ENCODE measurements around the gene PODXL. TPM values are rescaled to one million over a fixed set of nuclear protein-coding genes. Genes with fewer than 3 reads are reported as not detected.

The PODXL gene
- 0.88 and 34.9 TPM in 2 replicates for total RNA-seq

GRCh38 chr7:131556053-131556908, at the start of gene PODXL:
PODXL (minus strand) TSS chr7:131556628; CDS start chr7:131556359, 269 bp downstream.

Other genes starting within 250 kb of the PODXL start
- gene MKLN1, start 228.8 kb downstream of the PODXL start, total RNA-seq, result 34.8 and 67.9 TPM in 2 replicates

Measured in placental pericyte (primary cell).